Spleen (tissue), 7 donors: Measurements from ENCODE around the gene SMOC2.

Experiments used
- POLR2A ChIP-seq, 3 donors: fragments of 450-650 bp; IDR thresholded peaks; one replicate each; pipeline ENCODE4 v1.5.1; 2017; ENCODE audit warnings: antibody characterized with exemption in 3 of 3, mild to moderate bottlenecking in 1 of 3
- TF ChIP-seq, protein P1 (sequence below), 11 experiments: fragments of 200-600 bp in 7 of 11; fragments of 450-650 bp in 4 of 11; sonication (generic) in 4 of 11; IDR thresholded peaks in 8 of 11; conservative IDR thresholded peaks in 3 of 11; 1 replicate in 7 of 11; 2 replicates in 4 of 11; pipeline versions ENCODE4 v1.4.0 to v1.8.0; 2016 to 2021; ENCODE audit warnings: antibody characterized with exemption in 11 of 11, inconsistent platforms in 4 of 11, mild to moderate bottlenecking in 1 of 11
- donor health status: DM: no; HTN: no; CAD: no; lungs with moderate emphysema.
- donor health status: DM: no; HTN: no; CAD: no.
- donor health status: DM: no; HTN: no; CAD: no.

DNA sequence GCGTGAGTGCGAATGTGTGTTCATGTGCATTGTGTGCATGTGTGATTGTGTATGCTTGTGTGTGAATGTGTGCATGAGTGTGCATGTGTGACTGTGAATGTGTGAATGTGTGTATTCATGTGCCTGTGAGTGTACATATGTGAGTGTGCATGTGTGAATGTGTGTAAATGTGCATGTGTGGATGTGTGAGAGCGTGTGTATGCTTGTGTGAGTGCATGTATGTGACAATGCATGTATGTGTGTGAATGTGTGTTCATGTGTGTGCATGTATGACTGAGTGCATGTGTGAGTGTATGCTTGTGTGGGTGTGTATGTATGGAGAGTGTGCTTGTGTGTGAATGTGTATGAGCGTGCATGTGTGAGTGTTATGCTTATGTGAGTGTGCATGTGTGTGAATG is 77.4 kb downstream of the SMOC2 start:
- TF ChIP-seq, protein P1, sequence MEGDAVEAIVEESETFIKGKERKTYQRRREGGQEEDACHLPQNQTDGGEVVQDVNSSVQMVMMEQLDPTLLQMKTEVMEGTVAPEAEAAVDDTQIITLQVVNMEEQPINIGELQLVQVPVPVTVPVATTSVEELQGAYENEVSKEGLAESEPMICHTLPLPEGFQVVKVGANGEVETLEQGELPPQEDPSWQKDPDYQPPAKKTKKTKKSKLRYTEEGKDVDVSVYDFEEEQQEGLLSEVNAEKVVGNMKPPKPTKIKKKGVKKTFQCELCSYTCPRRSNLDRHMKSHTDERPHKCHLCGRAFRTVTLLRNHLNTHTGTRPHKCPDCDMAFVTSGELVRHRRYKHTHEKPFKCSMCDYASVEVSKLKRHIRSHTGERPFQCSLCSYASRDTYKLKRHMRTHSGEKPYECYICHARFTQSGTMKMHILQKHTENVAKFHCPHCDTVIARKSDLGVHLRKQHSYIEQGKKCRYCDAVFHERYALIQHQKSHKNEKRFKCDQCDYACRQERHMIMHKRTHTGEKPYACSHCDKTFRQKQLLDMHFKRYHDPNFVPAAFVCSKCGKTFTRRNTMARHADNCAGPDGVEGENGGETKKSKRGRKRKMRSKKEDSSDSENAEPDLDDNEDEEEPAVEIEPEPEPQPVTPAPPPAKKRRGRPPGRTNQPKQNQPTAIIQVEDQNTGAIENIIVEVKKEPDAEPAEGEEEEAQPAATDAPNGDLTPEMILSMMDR (IDR thresholded peaks at IDR 0.05 in 8 of 11, conservative IDR thresholded peaks at IDR 0.05 in 3 of 11): no peak
- TF ChIP-seq POLR2A (IDR thresholded peaks at IDR 0.05): no peak
